Esophagus muscularis mucosa (tissue), 4 donors: ENCODE results near the gene IL15. TPM values are rescaled to one million over a fixed set of nuclear protein-coding genes. Genes with fewer than 3 reads are reported as not detected.

Experiments used
- DNase-seq: peaks from one replicate; pipeline ENCODE4 v3.0.0-alpha.2; 2017; ENCODE audit errors: extremely low spot score
- H3K27ac ChIP-seq, 4 donors: fragments of 200-600 bp; sonication (generic); replicated peaks in 1 of 4; 1 replicate in 3 of 4; 2 replicates in 1 of 4; pipeline ENCODE4 v1.5.1; 2016 to 2019; ENCODE audit warnings: mild to moderate bottlenecking in 1 of 4
- H3K27me3 ChIP-seq, 4 donors: fragments of 200-600 bp; sonication (generic); one replicate each; pipeline versions ENCODE4 v1.5.1 to v1.6.0; 2016 to 2019
- H3K36me3 ChIP-seq, 4 donors: fragments of 200-600 bp; sonication (generic); one replicate each; pipeline ENCODE4 v1.5.1; 2016 to 2019
- H3K4me1 ChIP-seq, 4 donors: fragments of 200-600 bp; sonication (generic); one replicate each; pipeline ENCODE4 v1.5.1; 2016 to 2019
- H3K4me3 ChIP-seq, 4 donors: fragments of 200-600 bp; sonication (generic); 1 replicate in 2 of 4; 2 replicates in 2 of 4; pipeline ENCODE4 v1.5.1; 2016 to 2019; ENCODE audit warnings: mild to moderate bottlenecking in 4 of 4, moderate library complexity in 1 of 4
- H3K9me3 ChIP-seq, 4 donors: fragments of 200-600 bp; sonication (generic); 1 replicate in 3 of 4; 2 replicates in 1 of 4; pipeline ENCODE4 v1.5.1; 2016 to 2019
- EP300 ChIP-seq: sonication (generic); formaldehyde crosslinking; IDR thresholded peaks from one replicate; pipeline ENCODE4 v1.6.1; 2017; ENCODE audit warnings: antibody characterized with exemption
- POLR2A ChIP-seq: fragments of 450-650 bp; IDR thresholded peaks from one replicate; pipeline ENCODE4 v1.6.1; 2017; ENCODE audit warnings: antibody characterized with exemption, moderate library complexity, mild to moderate bottlenecking, low read depth
- POLR2AphosphoS5 ChIP-seq, 2 donors: sonication (generic); formaldehyde crosslinking; IDR thresholded peaks; one replicate each; pipeline ENCODE4 v1.6.1; 2017; ENCODE audit warnings: antibody characterized with exemption in 2 of 2
- WGBS: methylation state at CpG from one replicate; pipeline ENCODE4 v1.1.5; 2018; 5-methylcytosine and 5-hydroxymethylcytosine counted together
- intact Hi-C: fragments of 100-400 bp; cut with DNase I; formaldehyde crosslinking; loops from one replicate; pipeline ENCODE4 v1.15.1; 2023
- total RNA-seq, 4 donors: library from RNA; depleted of rRNA; stranded (reverse); fragments of >200 nt; gene quantifications; one replicate each; pipeline versions ENCODE4 v1.1.0 to v1.2.1, GENCODE V29; 2016
- TF ChIP-seq, protein P1 (sequence below), 3 experiments: fragments of 200-600 bp in 2 of 3; fragments of 450-650 bp in 1 of 3; sonication (generic) in 2 of 3; IDR thresholded peaks; one replicate each; pipeline ENCODE4 v1.5.1; 2017 to 2019; ENCODE audit warnings: antibody characterized with exemption in 3 of 3, mild to moderate bottlenecking in 2 of 3, moderate library complexity in 1 of 3

The IL15 gene
- total RNA-seq, 4 donors from 2014 or later, result 3.0 to 5.0 (median 3.7) TPM

DNA sequence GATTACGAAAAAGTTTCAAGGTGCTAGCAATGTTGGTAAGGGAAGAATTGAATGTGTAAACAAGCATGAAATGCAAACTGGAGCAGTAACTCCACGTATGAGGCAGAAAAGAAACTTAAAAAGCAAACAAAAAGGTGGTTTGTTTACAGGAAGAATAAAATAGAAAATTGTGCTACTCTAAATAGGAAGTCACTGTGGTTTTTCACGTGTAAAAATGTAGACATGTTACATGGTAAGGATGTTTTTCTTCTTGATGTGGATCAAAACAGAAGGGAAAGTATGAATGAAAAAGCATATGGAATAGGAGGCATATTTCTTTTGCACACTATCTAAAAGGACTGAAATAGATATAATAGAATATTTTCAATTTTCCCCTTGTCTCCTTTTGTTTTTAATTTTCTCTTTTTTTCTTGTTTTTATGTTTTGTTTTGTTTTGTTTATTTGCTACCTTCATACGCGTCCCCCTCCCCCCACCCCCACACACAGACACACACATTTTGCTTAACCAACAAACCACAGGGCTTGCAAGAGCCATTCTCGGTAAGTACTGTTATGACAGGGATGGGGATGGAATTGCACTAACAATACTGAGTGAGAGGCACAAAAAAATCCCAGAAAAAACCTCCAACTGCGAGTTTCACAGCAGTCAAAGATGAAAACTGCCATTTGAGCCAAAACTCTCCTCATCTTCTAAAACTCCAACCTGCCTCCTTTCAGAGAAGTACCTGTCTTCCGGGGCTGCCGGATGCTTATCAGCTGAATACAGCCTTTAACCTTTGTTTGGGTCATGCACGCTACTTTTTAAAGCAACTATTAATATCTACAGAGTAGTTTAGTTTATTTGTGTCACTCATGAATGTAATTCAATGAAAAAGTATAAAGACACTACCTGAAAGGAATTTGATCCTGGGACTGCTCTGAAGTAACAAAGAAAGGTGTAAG, 135.8 kb downstream of the IL15 start:
- intact Hi-C loops, result no loop called here
- Histone ChIP-seq H3K36me3 (no peaks in the 10 kb centered on the region), H3K27ac (no peak overlapping the region), H3K9me3 (no peaks in the 10 kb centered on the region), H3K4me3 (no peak overlapping the region), H3K4me1 (no peaks in the 10 kb centered on the region), H3K27me3 (no peaks in the 10 kb centered on the region)
- TF ChIP-seq EP300 (no peak), POLR2AphosphoS5 (IDR thresholded peaks at IDR 0.05) (no peak), POLR2A (no peak)
- TF ChIP-seq, protein P1, sequence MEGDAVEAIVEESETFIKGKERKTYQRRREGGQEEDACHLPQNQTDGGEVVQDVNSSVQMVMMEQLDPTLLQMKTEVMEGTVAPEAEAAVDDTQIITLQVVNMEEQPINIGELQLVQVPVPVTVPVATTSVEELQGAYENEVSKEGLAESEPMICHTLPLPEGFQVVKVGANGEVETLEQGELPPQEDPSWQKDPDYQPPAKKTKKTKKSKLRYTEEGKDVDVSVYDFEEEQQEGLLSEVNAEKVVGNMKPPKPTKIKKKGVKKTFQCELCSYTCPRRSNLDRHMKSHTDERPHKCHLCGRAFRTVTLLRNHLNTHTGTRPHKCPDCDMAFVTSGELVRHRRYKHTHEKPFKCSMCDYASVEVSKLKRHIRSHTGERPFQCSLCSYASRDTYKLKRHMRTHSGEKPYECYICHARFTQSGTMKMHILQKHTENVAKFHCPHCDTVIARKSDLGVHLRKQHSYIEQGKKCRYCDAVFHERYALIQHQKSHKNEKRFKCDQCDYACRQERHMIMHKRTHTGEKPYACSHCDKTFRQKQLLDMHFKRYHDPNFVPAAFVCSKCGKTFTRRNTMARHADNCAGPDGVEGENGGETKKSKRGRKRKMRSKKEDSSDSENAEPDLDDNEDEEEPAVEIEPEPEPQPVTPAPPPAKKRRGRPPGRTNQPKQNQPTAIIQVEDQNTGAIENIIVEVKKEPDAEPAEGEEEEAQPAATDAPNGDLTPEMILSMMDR (IDR thresholded peaks at IDR 0.05), result no peak
- no peak for DNase-seq
- 75% methylated on average over 10 of the region's 10 CpGs for WGBS

DNA sequence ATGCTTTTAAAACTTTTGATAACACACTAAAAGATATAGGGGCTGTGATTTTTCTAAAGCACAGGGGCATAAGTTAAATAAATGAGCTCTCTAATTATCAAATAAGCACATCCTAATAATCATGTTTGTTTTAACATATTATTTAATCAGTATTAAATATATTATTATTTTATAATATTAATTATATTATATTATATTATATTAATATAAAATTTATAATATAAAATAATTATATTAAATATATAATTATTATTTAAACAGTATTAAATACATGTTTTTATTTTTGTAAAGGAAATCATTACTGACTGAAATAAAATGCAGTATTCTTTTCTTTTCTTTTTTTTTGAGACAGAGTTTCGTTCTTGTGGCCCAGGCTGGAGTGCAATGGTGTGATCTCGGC, 136.5 kb downstream of the IL15 start:
- no peaks in the 10 kb centered on the region for H3K36me3 ChIP-seq
- H3K9me3 ChIP-seq, result no peaks in the 10 kb centered on the region
- H3K4me3 ChIP-seq, result no peak overlapping the region
- intact Hi-C loops, result no loop called here
- no peaks in the 10 kb centered on the region for H3K4me1 ChIP-seq
- TF ChIP-seq POLR2AphosphoS5 (IDR thresholded peaks at IDR 0.05) (no peak), EP300 (no peak), POLR2A (no peak)
- TF ChIP-seq, protein P1 (IDR thresholded peaks at IDR 0.05), result no peak
- H3K27me3 ChIP-seq, result no peaks in the 10 kb centered on the region
- WGBS, result 98% methylated on average over 2 of the region's 2 CpGs
- no peak overlapping the region for H3K27ac ChIP-seq
- DNase-seq, result no peak

DNA sequence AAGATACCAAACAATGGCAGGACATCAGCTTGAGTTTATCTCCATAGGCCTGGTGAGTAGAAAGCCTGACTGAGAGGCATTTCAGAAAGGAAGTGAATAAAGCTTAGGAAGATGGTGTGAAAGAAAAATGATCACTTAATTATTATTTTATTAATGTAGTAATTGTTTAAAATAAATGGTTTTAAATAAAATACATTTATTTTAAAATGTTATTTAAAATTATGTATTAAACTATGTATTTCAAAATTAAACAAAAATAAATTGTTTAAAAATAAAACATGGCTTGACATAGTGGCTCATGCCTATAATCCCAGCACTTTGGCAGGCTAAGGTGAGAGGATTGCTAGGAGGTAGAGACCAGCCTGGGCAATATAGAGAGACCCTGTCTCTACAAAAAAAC, 145.8 kb downstream of the IL15 start:
- H3K36me3 ChIP-seq, result no peaks in the 10 kb centered on the region
- H3K4me1 ChIP-seq, result no peaks in the 10 kb centered on the region
- DNase-seq, result no peak
- intact Hi-C loops, result no loop called here
- H3K4me3 ChIP-seq, result no peak overlapping the region
- no peaks in the 10 kb centered on the region for H3K9me3 ChIP-seq
- TF ChIP-seq POLR2A (no peak), EP300 (no peak), POLR2AphosphoS5 (IDR thresholded peaks at IDR 0.05) (no peak)
- TF ChIP-seq, protein P1 (IDR thresholded peaks at IDR 0.05), result no peak
- no peaks in the 10 kb centered on the region for H3K27me3 ChIP-seq
- H3K27ac ChIP-seq, result no peak overlapping the region
